AG09309 (cell line): ENCODE results near the gene DMAP1.

Experiments
- DNase-seq: peaks from one replicate; pipeline ENCODE4 v3.0.0-alpha.2; 2010; ENCODE audit warnings: low read depth
- H3K4me3 ChIP-seq: 2 replicates; pipeline ENCODE4 v1.5.1; 2011; ENCODE audit warnings: mild to moderate bottlenecking, low read depth, low read length, moderate library complexity; ENCODE audit not compliant: control insufficient read depth
- CTCF ChIP-seq: IDR thresholded peaks from 2 replicates; pipeline ENCODE4 v1.5.1; 2011; ENCODE audit warnings: mild to moderate bottlenecking, low read depth, low read length, inconsistent platforms; ENCODE audit not compliant: insufficient read depth, control insufficient read depth; ENCODE audit errors: missing control alignments

The DMAP1 gene

GRCh38 chr1:44261171-44261817, 48.0 kb downstream of the DMAP1 start:
- no peak for DNase-seq
- no peak overlapping the region for H3K4me3 ChIP-seq
- TF ChIP-seq CTCF, result no peak

- DNase-seq, result no peak
- no peak for TF ChIP-seq CTCF
- H3K4me3 ChIP-seq, result no peak overlapping the region
Observed at GRCh38 chr1:44261962-44262361, 48.7 kb downstream of the DMAP1 start.

- TF ChIP-seq CTCF, result no peak
- DNase-seq, result no peak
- no peak overlapping the region for H3K4me3 ChIP-seq
Observed at GRCh38 chr1:44262414-44262813, 49.1 kb downstream of the DMAP1 start.

GRCh38 chr1:44262816-44263567, 49.7 kb downstream of the DMAP1 start:
- H3K4me3 ChIP-seq, result no peak overlapping the region
- TF ChIP-seq CTCF, result no peak

GRCh38 chr1:44263568-44264450, 50.5 kb downstream of the DMAP1 start:
- DNase-seq, result no peak
- H3K4me3 ChIP-seq, result no peak overlapping the region
- no peak for TF ChIP-seq CTCF

More at GRCh38 chr1:44262816-44263567, 49.7 kb downstream of the DMAP1 start:
- DNase-seq, result no peak

- no peak for TF ChIP-seq CTCF
- no peak overlapping the region for H3K4me3 ChIP-seq
- no peak for DNase-seq
Observed at GRCh38 chr1:44264451-44264771, 51.1 kb downstream of the DMAP1 start.
